A673 (cell line): ENCODE data around the gene SCGB1D4. TPM values are rescaled to one million over a fixed set of nuclear protein-coding genes. Genes with fewer than 3 reads are reported as not detected.

ENCODE experiments used
- BruUV-seq: library from RNA; stranded (reverse); fragments of 400-500 nt; replicated peaks from 2 replicates; lab custom pipeline; 2021; lab: Mats Ljungman, UMichigan
- CTCF ChIA-PET: fragments of 300-600 bp; sonication (Branson Sonifier 250); formaldehyde crosslinking; loops from one replicate; lab custom pipeline; 2022; ENCODE audit warnings: antibody characterized with exemption; lab: Charles Lee
- POLR2A ChIA-PET: fragments of 300-600 bp; sonication (Branson Sonifier 250); formaldehyde crosslinking; loops from one replicate; lab custom pipeline; 2022; ENCODE audit warnings: antibody characterized with exemption; ENCODE audit not compliant: low non-redundant PET; lab: Charles Lee
- DNase-seq: peaks from one replicate; pipeline ENCODE4 v3.0.0-alpha.2; 2015; ENCODE audit warnings: low spot score
- H3K27ac ChIP-seq: fragments of 200-600 bp; sonication (generic); 2 replicates; pipeline ENCODE4 v1.5.1; 2016; ENCODE audit warnings: mixed run types, low read depth, mild to moderate bottlenecking, mixed read lengths, antibody characterized with exemption, low read length; ENCODE audit not compliant: poor library complexity, severe bottlenecking
- H3K27me3 ChIP-seq: fragments of 200-600 bp; sonication (generic); replicated peaks from 2 replicates; pipeline ENCODE4 v1.6.1; 2017; ENCODE audit warnings: mixed run types, low read depth, mild to moderate bottlenecking, mixed read lengths, antibody characterized with exemption, low read length; ENCODE audit not compliant: insufficient read depth, poor library complexity
- H3K36me3 ChIP-seq: fragments of 200-600 bp; sonication (generic); 2 replicates; pipeline ENCODE4 v1.6.1; 2016; ENCODE audit warnings: mixed run types, mild to moderate bottlenecking, mixed read lengths, antibody characterized with exemption, low read length; ENCODE audit not compliant: insufficient read depth, poor library complexity, severe bottlenecking
- H3K4me1 ChIP-seq: fragments of 200-600 bp; sonication (generic); 2 replicates; pipeline ENCODE4 v1.6.1; 2017; ENCODE audit warnings: mixed run types, mild to moderate bottlenecking, mixed read lengths, antibody characterized with exemption, low read length; ENCODE audit not compliant: insufficient read depth, poor library complexity, severe bottlenecking
- H3K4me3 ChIP-seq: fragments of 200-600 bp; sonication (generic); 2 replicates; pipeline ENCODE4 v1.5.1; 2016; ENCODE audit warnings: low read depth, mixed run types, mild to moderate bottlenecking, mixed read lengths, low read length; ENCODE audit not compliant: poor library complexity, severe bottlenecking
- H3K9me3 ChIP-seq: fragments of 200-600 bp; sonication (generic); 2 replicates; pipeline ENCODE4 v1.6.1; 2016; ENCODE audit warnings: mixed run types, low read depth, mild to moderate bottlenecking, mixed read lengths, antibody characterized with exemption, low read length; ENCODE audit not compliant: poor library complexity, severe bottlenecking
- EZH2 ChIP-seq: fragments of 200-600 bp; sonication (generic); IDR thresholded peaks from 2 replicates; pipeline ENCODE4 v1.6.1; 2017; ENCODE audit warnings: borderline replicate concordance, low read depth, mild to moderate bottlenecking, mixed read lengths, antibody characterized with exemption, low read length; ENCODE audit not compliant: poor library complexity, severe bottlenecking
- intact Hi-C: fragments of 100-400 bp; cut with micrococcal nuclease; formaldehyde crosslinking; loops from one replicate; pipeline ENCODE4 v1.10.0; 2022; ENCODE audit not compliant: unreplicated experiment
- total RNA-seq: library from RNA; stranded (reverse); gene quantifications from 2 replicates; pipeline ENCODE4 v1.2.3, GENCODE V29; 2021
- TF ChIP-seq, protein P1 (sequence below): fragments of 300-800, 200-600 bp; sonication (generic); conservative IDR thresholded peaks from 2 replicates; pipeline ENCODE4 v1.5.1; 2017; ENCODE audit warnings: low read depth, mild to moderate bottlenecking, antibody characterized with exemption, low read length, moderate library complexity, mixed read lengths

Gene SCGB1D4
- total RNA-seq, 1 experiment from 2014 or later = not detected

DNA sequence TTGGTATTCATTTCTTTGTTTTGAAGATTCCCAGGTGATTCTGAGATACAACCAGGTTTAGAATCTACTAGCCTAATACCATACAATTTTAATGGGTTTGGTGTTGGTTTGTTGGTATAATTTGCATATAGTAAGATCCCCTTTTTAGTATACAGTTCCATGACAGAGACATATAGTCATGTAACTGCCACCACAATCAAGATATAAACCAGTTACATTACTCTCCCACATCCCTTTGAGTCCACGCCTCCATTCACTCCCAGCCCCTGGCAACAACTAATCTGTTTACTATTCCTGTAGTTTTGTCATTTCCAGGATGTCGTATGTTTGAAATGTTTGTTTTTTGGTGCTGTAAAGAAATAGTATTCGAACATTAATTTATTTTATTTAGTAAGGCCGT lies 42.7 kb upstream of the SCGB1D4 start:
- no peak overlapping the region for H3K4me3 ChIP-seq
- no peak for TF ChIP-seq EZH2
- TF ChIP-seq, protein P1, sequence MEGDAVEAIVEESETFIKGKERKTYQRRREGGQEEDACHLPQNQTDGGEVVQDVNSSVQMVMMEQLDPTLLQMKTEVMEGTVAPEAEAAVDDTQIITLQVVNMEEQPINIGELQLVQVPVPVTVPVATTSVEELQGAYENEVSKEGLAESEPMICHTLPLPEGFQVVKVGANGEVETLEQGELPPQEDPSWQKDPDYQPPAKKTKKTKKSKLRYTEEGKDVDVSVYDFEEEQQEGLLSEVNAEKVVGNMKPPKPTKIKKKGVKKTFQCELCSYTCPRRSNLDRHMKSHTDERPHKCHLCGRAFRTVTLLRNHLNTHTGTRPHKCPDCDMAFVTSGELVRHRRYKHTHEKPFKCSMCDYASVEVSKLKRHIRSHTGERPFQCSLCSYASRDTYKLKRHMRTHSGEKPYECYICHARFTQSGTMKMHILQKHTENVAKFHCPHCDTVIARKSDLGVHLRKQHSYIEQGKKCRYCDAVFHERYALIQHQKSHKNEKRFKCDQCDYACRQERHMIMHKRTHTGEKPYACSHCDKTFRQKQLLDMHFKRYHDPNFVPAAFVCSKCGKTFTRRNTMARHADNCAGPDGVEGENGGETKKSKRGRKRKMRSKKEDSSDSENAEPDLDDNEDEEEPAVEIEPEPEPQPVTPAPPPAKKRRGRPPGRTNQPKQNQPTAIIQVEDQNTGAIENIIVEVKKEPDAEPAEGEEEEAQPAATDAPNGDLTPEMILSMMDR = no peak
- H3K4me1 ChIP-seq = peaks cover 20% of the 10 kb centered on the region
- BruUV-seq = no TSS peak
- no peaks in the 10 kb centered on the region for H3K9me3 ChIP-seq
- ChIA-PET CTCF (no interaction called here), POLR2A (no interaction called here)
- intact Hi-C loops = no loop called here
- no peak for DNase-seq
- H3K27me3 ChIP-seq = no peaks in the 10 kb centered on the region
- no peaks in the 10 kb centered on the region for H3K36me3 ChIP-seq
- H3K27ac ChIP-seq = no peak overlapping the region

DNA sequence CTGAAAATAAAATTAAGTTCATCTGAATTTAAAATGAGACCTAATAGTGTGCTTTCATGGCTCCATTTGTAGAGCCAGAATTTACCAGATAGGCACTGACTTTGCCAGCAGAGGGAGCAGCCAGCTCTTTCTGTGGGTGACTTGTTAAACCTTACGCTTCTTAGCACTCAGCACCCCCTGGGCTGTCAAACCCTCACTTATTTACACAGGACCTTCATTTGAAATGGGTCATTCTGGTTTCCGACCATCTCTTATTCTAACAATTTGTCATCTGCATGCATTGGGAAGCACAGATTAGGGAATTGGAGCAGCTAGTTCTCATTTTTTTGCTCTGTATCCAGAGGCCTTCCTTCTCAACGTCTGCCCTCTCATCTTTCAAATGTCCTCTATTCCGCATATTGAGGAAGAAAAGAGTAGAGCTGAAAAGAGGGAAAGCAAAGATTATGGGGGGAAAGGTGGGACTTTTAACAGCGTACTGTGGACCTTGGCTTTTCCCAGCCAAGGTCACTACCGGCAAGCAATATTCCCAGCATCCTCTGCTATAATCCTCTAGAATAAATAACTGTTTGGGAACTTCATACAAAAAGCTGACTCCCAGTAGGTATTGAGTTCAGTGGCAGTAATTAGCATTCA lies 41.5 kb upstream of the SCGB1D4 start:
- no TSS peak for BruUV-seq
- Histone ChIP-seq H3K27ac (no peak overlapping the region), H3K27me3 (peaks cover 2% of the 10 kb centered on the region), H3K36me3 (no peaks in the 10 kb centered on the region), H3K4me3 (no peak overlapping the region), H3K9me3 (no peaks in the 10 kb centered on the region), H3K4me1 (peaks cover 20% of the 10 kb centered on the region)
- intact Hi-C loops = loop anchor here (1.0 kb wide), 1 partner anchor 38 kb away; no protein-coding TSS in a partner anchor
- TF ChIP-seq EZH2 = no peak
- TF ChIP-seq, protein P1 = peak; percentile 90
- CTCF ChIA-PET = interaction anchor here (0.6 to 1.2 kb wide), 4 partner anchors 36 to 95 kb away, joined by 3 to 6 read pairs (median 4); no protein-coding TSS in a partner anchor
- peak; percentile 79 for DNase-seq
- POLR2A ChIA-PET = interaction anchor here (0.6 to 0.7 kb wide), 3 partner anchors 242 to 591 kb away, joined by 3 to 5 read pairs (median 4); partner anchors contain the start of gene CSKMT

DNA sequence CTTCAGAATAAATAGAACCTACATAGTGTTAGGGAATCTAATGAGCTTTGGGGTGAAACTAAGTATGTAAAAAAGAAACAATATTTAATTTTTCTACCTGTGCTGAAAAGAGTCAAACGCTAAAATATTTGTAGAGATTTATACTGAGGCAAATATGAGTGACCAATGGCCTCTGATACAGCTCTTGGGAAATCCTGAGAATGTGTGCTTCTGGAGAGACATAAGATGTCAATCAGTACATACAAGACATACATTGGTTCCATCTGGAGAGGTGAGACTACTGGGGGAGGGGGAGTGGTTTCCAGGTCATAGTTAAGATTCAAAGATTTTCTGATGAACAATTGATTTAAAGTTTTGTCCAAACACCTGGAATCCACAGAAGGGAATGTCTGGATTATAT lies 39.3 kb upstream of the SCGB1D4 start:
- intact Hi-C loops = no loop called here
- H3K27ac ChIP-seq = no peak overlapping the region
- TF ChIP-seq EZH2 = no peak
- TF ChIP-seq, protein P1 = no peak
- peak overlapping the region; percentile 74 for H3K4me3 ChIP-seq
- no peaks in the 10 kb centered on the region for H3K9me3 ChIP-seq
- ChIA-PET CTCF (interaction anchor here (0.6 to 1.2 kb wide), 3 partner anchors 122 to 697 kb away, joined by 3 to 9 read pairs (median 3); no protein-coding TSS in a partner anchor), POLR2A (no interaction called here)
- TSS peak; percentile 28 for BruUV-seq
- no peaks in the 10 kb centered on the region for H3K36me3 ChIP-seq
- no peak for DNase-seq
- peaks cover 12% of the 10 kb centered on the region for H3K27me3 ChIP-seq
- H3K4me1 ChIP-seq = peaks cover 20% of the 10 kb centered on the region
